ENCODE data around the gene MEI1. TPM values are rescaled to one million over a fixed set of nuclear protein-coding genes. Genes with fewer than 3 reads are reported as not detected.

The MEI1 gene
- total and polyA plus RNA-seq, 9 of the 15 experiments (the other 6 are each of a cell fraction or from before 2014, with no cell fraction given) = 0.08 to 0.68 (median 0.18) TPM; not detected in 2

- Histone ChIP-seq H4K20me1 (replicated peaks; ENCODE audit: control insufficient read depth, insufficient read depth, low read length) (no peaks in the 10 kb centered on the region), H3K4me2 (ENCODE audit: insufficient read depth, low read length) (no peak overlapping the region), H3K9me3 (replicated peaks; ENCODE audit: control insufficient read depth, insufficient read depth, low read depth, low read length) (no peaks in the 10 kb centered on the region), H3K36me3 (ENCODE audit: control insufficient read depth, insufficient read depth, low read length) (peaks cover 84% of the 10 kb centered on the region), H3K9me1 (ENCODE audit: control insufficient read depth, insufficient read depth, low read length) (no peaks in the 10 kb centered on the region), H2AFZ (ENCODE audit: low read depth, low read length) (no peak overlapping the region), H3K9ac (ENCODE audit: insufficient read depth in 1 of 2, low read depth in 2 of 2, low read length in 2 of 2) (no peak overlapping the region), H3K4me1 (replicated peaks in 1 of 2; ENCODE audit: control insufficient read depth in 2 of 2, insufficient read depth in 2 of 2, low read length in 2 of 2) (no peaks in the 10 kb centered on the region), H3K27ac (ENCODE audit: extremely low read depth, low read depth, low read length) (no peak overlapping the region), H3K4me3 (no peak overlapping the region), H3K27me3 (ENCODE audit: control insufficient read depth in 2 of 2, insufficient read depth in 2 of 2, low read length in 2 of 2) (no peaks in the 10 kb centered on the region), H3K79me2 (ENCODE audit: control insufficient read depth, insufficient read depth, low read length) (peaks cover 3% of the 10 kb centered on the region; the same call in 2 of the 3 replicates)
- ChIA-PET POLR2A (interaction anchor here (0.6 kb wide), 1 partner anchor 83 kb away, joined by 3 read pairs; no protein-coding TSS in a partner anchor), CTCF (ENCODE audit: low intra/inter-chr PET ratio) (no interaction called here)
- intact Hi-C loops (cut with micrococcal nuclease) (no loop called here), in situ Hi-C loops (cut with MboI) (no loop called here)
- no peak for TF ChIP-seq ZBTB17 (CRISPR knock-in tag; IDR thresholded peaks at IDR 0.05)
- no peak for TF ChIP-seq HNRNPK (IDR thresholded peaks at IDR 0.05; ENCODE audit: low read depth, low read length, poor library complexity, severe bottlenecking)
- TF ChIP-seq ZNF212 (CRISPR knock-in tag; IDR thresholded peaks at IDR 0.05) = no peak
- TF ChIP-seq E2F4 (CRISPR knock-in tag; IDR thresholded peaks at IDR 0.05; ENCODE audit: low read depth) = no peak
- TF ChIP-seq ZNF561 (CRISPR knock-in tag; conservative IDR thresholded peaks at IDR 0.05) = no peak
- no peak for TF ChIP-seq SAFB (IDR thresholded peaks at IDR 0.05; ENCODE audit: borderline replicate concordance, low read depth, low read length)
- no peak for TF ChIP-seq SIN3B (IDR thresholded peaks at IDR 0.05; ENCODE audit: low read depth)
- no peak for TF ChIP-seq HMG20B (CRISPR knock-in tag; IDR thresholded peaks at IDR 0.05)
- no peak for TF ChIP-seq SUPT5H (IDR thresholded peaks at IDR 0.05)
- TF ChIP-seq YBX1 (IDR thresholded peaks at IDR 0.05) = no peak
- no peak for TF ChIP-seq ZNF124 (CRISPR knock-in tag; IDR thresholded peaks at IDR 0.05)
- TF ChIP-seq C11orf30 (IDR thresholded peaks at IDR 0.05; ENCODE audit: low read depth) = no peak
- FAIRE-seq (no peak), ATAC-seq (no peak), DNase-seq (ENCODE audit: extremely low read depth in 1 of 4, low spot score in 3 of 4) (no peak)
- BruUV-seq (replicated peaks) = no TSS peak
- 100% methylated on average over 1 of the region's 1 CpG for WGBS (ENCODE audit: insufficient coverage, low coverage, missing lambda C conversion rate)
These were observed 49.1 kb upstream of the MEI1 start for GRCh38 chr22:41650229-41650628.

Data from K562 (cell line).